Erythroblast (primary cell): ENCODE data around the gene RHBDL1.

Experiments
- GATA1 ChIP-seq: IDR thresholded peaks from 2 replicates; pipeline ENCODE4 v1.6.1; 2011; ENCODE audit warnings: low read depth, mild to moderate bottlenecking, control low read depth, low read length, moderate library complexity
- POLR2A ChIP-seq: IDR thresholded peaks from 2 replicates; pipeline ENCODE4 v1.6.1; 2011; ENCODE audit warnings: mild to moderate bottlenecking, low read length

- TF ChIP-seq POLR2A (no peak), GATA1 (no peak)
Measured at GRCh38 chr16:702341-702740, 26.9 kb downstream of the RHBDL1 start.
